HG02610 (cell line): ENCODE data around the gene ESRRB.

ENCODE experiments used
- ATAC-seq: cut with Tn5 transposase; IDR thresholded peaks from one replicate; pipeline ENCODE4 v1.9.1; 2021; ENCODE audit warnings: mild to moderate bottlenecking, moderate library complexity; ENCODE audit not compliant: unreplicated experiment

ESRRB gene

GRCh38 chr14:76439237-76439775 is 63.4 kb downstream of the ESRRB start:
- no peak for ATAC-seq

GRCh38 chr14:76446486-76446885 is 70.5 kb downstream of the ESRRB start:
- no peak for ATAC-seq

- ATAC-seq: no peak
Observed at GRCh38 chr14:76446921-76447320, 71.0 kb downstream of the ESRRB start.

GRCh38 chr14:76450476-76450875 is 74.5 kb downstream of the ESRRB start:
- ATAC-seq: no peak

- ATAC-seq: no peak
Observed at GRCh38 chr14:76456200-76456599, 80.3 kb downstream of the ESRRB start.

- ATAC-seq: no peak
Observed at GRCh38 chr14:76456891-76457586, 81.1 kb downstream of the ESRRB start.

GRCh38 chr14:76457841-76458240 is 81.9 kb downstream of the ESRRB start:
- no peak for ATAC-seq

GRCh38 chr14:76461886-76462285 is 85.9 kb downstream of the ESRRB start:
- ATAC-seq: no peak

GRCh38 chr14:76462330-76462729 is 86.4 kb downstream of the ESRRB start:
- no peak for ATAC-seq

- no peak for ATAC-seq
Observed at GRCh38 chr14:76463105-76463504, 87.2 kb downstream of the ESRRB start.

GRCh38 chr14:76464856-76465255 is 88.9 kb downstream of the ESRRB start:
- no peak for ATAC-seq

GRCh38 chr14:76465664-76466063 is 89.7 kb downstream of the ESRRB start:
- ATAC-seq: no peak

GRCh38 chr14:76467711-76468155 is 91.8 kb downstream of the ESRRB start:
- no peak for ATAC-seq

- ATAC-seq: no peak
Observed at GRCh38 chr14:76472199-76472723, 96.3 kb downstream of the ESRRB start.

- no peak for ATAC-seq
Observed at GRCh38 chr14:76473481-76474263, 97.7 kb downstream of the ESRRB start.

GRCh38 chr14:76480426-76480825 is 104.5 kb downstream of the ESRRB start:
- no peak for ATAC-seq

GRCh38 chr14:76484355-76484754 is 108.4 kb downstream of the ESRRB start:
- no peak for ATAC-seq

- no peak for ATAC-seq
Observed at GRCh38 chr14:76486251-76486743, 110.4 kb downstream of the ESRRB start.

GRCh38 chr14:76488551-76488950 is 112.6 kb downstream of the ESRRB start:
- ATAC-seq: no peak

- no peak for ATAC-seq
Observed at GRCh38 chr14:76489667-76490066, 113.7 kb downstream of the ESRRB start.

- ATAC-seq: no peak
Observed at GRCh38 chr14:76490111-76490510, 114.2 kb downstream of the ESRRB start.

- ATAC-seq: peak; percentile 63
Observed at GRCh38 chr14:76490735-76491134, 114.8 kb downstream of the ESRRB start.
